ENCODE data around the gene TPK1. TPM values are rescaled to one million over a fixed set of nuclear protein-coding genes. Genes with fewer than 3 reads are reported as not detected.

Gene TPK1
- total RNA-seq, 1 experiment from 2014 or later, result 3.1 TPM

DNA sequence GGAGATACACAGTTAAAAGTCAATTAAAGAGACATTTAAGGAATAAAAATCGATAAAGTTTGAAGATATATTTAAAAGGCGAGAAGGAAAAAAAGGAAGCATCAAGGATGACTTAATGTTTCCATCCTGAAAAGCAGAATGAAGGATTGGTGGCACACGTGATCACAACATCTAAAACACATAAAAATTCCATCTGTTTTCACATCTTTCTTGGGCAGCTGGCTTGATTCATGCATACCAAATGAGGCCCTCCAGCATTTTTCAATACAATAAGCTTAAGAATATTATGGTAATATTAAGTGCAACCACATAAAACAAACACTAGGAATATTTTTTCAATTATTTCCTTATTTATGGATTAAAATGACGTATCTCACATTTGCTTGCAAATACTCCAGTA is 112.6 kb downstream of the TPK1 start:
- no peak for DNase-seq
- H2AFZ ChIP-seq (ENCODE audit: low read length), result no peak overlapping the region
- H2BK15ac ChIP-seq (ENCODE audit: low read depth, low read length), result no peak overlapping the region
- no peak overlapping the region for H4K91ac ChIP-seq (ENCODE audit: insufficient read length, low read depth, low read length)
- 100% methylated on average over 2 of the region's 4 CpGs for WGBS (ENCODE audit: extremely low coverage, insufficient read length, low lambda C conversion rate)
- no peak overlapping the region for H3K27ac ChIP-seq (ENCODE audit: insufficient read length, low read depth, low read length)
- H3K56ac ChIP-seq (ENCODE audit: insufficient read length, low read depth, low read length), result no peak overlapping the region
- H3K79me1 ChIP-seq (ENCODE audit: insufficient read depth, low read depth, low read length, poor library complexity, severe bottlenecking), result no peaks in the 10 kb centered on the region
- H3K23me2 ChIP-seq (ENCODE audit: insufficient read length, low read depth, low read length, poor library complexity, severe bottlenecking), result no peaks in the 10 kb centered on the region
- no peak overlapping the region for H4K8ac ChIP-seq (replicated peaks; ENCODE audit: insufficient read length, low read depth, low read length)
- H3K4ac ChIP-seq (ENCODE audit: low read depth, low read length), result no peak overlapping the region
- H3K4me1 Mint-ChIP-seq, result peaks cover 7% of the 10 kb centered on the region in 2 experiments
- H4K20me1 ChIP-seq (ENCODE audit: control insufficient read depth, insufficient read depth, insufficient read length), result no peaks in the 10 kb centered on the region
- H3K9me3 Mint-ChIP-seq, result peaks cover 13 to 18% of the 10 kb centered on the region in 2 experiments
- no peak overlapping the region for H4K5ac ChIP-seq (ENCODE audit: insufficient read length, low read depth, low read length)
- no peaks in the 10 kb centered on the region for H3K79me2 ChIP-seq (ENCODE audit: insufficient read depth, low read length)
- no peak overlapping the region for H3K27ac Mint-ChIP-seq
- no peaks in the 10 kb centered on the region; the same call in 1 of the 2 replicates for H3K4me1 ChIP-seq (ENCODE audit: insufficient read depth, low read length)
- no peak overlapping the region for H2BK120ac ChIP-seq (ENCODE audit: low read depth, low read length, poor library complexity, severe bottlenecking)
- no peak overlapping the region for H3K23ac ChIP-seq (ENCODE audit: insufficient read length, low read depth, low read length)
- H3K18ac ChIP-seq (ENCODE audit: insufficient read length, low read depth, low read length), result no peak overlapping the region
- no peak overlapping the region for H3K14ac ChIP-seq (ENCODE audit: insufficient read depth, low read length)
- H3K9ac ChIP-seq (ENCODE audit: extremely low read depth, insufficient read length, low read length), result no peak overlapping the region
- H2BK12ac ChIP-seq (ENCODE audit: insufficient read length, low read depth, low read length), result no peak overlapping the region
- no peak overlapping the region for H3K4me3 Mint-ChIP-seq
- H3K27me3 Mint-ChIP-seq (ENCODE audit: low read depth), result no peaks in the 10 kb centered on the region
- H3T11ph ChIP-seq (ENCODE audit: low read length), result no peak overlapping the region
- no peak for TF ChIP-seq CTCF (conservative IDR thresholded peaks at IDR 0.05)
- H3K4me2 ChIP-seq (ENCODE audit: insufficient read depth, insufficient read length, low read length), result no peak overlapping the region
- no peak overlapping the region for H2BK5ac ChIP-seq (ENCODE audit: insufficient read length, low read length)
- H3K27me3 ChIP-seq (ENCODE audit: insufficient read depth, low read length), result no peaks in the 10 kb centered on the region
- H3K9me3 ChIP-seq (ENCODE audit: control insufficient read depth, low read depth, low read length), result peaks cover 6% of the 10 kb centered on the region
- H2BK20ac ChIP-seq (ENCODE audit: low read depth, low read length, poor library complexity, severe bottlenecking), result no peak overlapping the region
- peaks cover 11 to 16% (median 12%) of the 10 kb centered on the region in 3 experiments; a peak in 6 of 7 replicates for H3K36me3 Mint-ChIP-seq (ENCODE audit: insufficient read depth in 1 of 3, low read depth in 3 of 3)
- no peak overlapping the region for H2AK5ac ChIP-seq (ENCODE audit: insufficient read length, low read length)

Data from H9 (cell line).